ENCODE results near the gene SPEN. TPM values are rescaled to one million over a fixed set of nuclear protein-coding genes. Genes with fewer than 3 reads are reported as not detected.

Gene SPEN
- total and polyA plus RNA-seq, 4 donors = 10.7 to 82.3 (median 36.8) TPM

DNA sequence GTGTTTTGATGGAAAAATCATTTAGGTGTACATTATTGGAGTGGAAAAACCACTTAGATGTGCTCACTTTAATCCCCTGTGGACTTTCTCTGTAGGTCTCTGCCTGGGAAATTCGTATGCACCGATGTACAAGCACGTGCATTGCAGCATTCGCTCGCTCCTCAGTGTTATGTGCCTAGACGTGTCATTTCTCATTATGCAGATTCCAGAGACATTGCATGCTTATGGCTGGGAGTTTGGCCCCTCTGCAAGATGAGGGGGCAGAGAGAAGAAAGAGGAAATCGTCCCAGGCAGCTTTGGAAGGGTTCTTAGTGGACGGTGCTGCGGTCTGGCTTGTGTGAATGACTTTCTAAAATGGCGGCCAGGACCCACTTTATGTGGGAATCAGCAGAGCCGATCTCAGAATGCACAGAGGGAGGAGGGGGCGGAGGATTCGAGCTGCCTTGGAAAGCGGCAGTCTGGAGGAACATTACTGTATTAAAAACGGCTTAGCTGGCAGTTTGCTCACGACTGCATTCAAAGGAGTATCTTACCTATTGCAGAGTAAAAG is 2.3 kb downstream of the SPEN start:
- no peaks in the 10 kb centered on the region for H3K27me3 ChIP-seq (ENCODE audit: control insufficient read depth in 3 of 3, insufficient read depth in 3 of 3, low read length in 2 of 3)
- TF ChIP-seq, protein P1, sequence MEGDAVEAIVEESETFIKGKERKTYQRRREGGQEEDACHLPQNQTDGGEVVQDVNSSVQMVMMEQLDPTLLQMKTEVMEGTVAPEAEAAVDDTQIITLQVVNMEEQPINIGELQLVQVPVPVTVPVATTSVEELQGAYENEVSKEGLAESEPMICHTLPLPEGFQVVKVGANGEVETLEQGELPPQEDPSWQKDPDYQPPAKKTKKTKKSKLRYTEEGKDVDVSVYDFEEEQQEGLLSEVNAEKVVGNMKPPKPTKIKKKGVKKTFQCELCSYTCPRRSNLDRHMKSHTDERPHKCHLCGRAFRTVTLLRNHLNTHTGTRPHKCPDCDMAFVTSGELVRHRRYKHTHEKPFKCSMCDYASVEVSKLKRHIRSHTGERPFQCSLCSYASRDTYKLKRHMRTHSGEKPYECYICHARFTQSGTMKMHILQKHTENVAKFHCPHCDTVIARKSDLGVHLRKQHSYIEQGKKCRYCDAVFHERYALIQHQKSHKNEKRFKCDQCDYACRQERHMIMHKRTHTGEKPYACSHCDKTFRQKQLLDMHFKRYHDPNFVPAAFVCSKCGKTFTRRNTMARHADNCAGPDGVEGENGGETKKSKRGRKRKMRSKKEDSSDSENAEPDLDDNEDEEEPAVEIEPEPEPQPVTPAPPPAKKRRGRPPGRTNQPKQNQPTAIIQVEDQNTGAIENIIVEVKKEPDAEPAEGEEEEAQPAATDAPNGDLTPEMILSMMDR (IDR thresholded peaks at IDR 0.05; ENCODE audit: control extremely low read depth, extremely low read depth) = no peak
- DNase-seq = peak; percentile 88 to 95 (median 93)
- no peak for ATAC-seq (ENCODE audit: insufficient read depth, low FRiP score)
- H3K36me3 ChIP-seq (ENCODE audit: control insufficient read depth in 4 of 4, insufficient read depth in 4 of 4, low read length in 4 of 4) = no peaks in the 10 kb centered on the region
- WGBS, 2 donors = 0 to 1% methylated on average over 16 of the region's 16 CpGs
- H3K27ac ChIP-seq (ENCODE audit: low read depth in 1 of 2, low read length in 1 of 2) = peak overlapping the region; percentile 94 to 98
- peaks cover 2 to 26% (median 5%) of the 10 kb centered on the region in 5 donors for H3K4me1 ChIP-seq (ENCODE audit: control insufficient read depth in 5 of 5, insufficient read depth in 5 of 5, low read length in 5 of 5)
- peak overlapping the region; percentile 90 for H3K4me3 ChIP-seq
- H3K9me3 ChIP-seq (ENCODE audit: control insufficient read depth in 4 of 4, insufficient read depth in 3 of 4, low read length in 3 of 4) = no peaks in the 10 kb centered on the region
- peak overlapping the region; percentile 81 to 99 for H3K9ac ChIP-seq (ENCODE audit: insufficient read depth in 1 of 2, low read length in 2 of 2)

DNA sequence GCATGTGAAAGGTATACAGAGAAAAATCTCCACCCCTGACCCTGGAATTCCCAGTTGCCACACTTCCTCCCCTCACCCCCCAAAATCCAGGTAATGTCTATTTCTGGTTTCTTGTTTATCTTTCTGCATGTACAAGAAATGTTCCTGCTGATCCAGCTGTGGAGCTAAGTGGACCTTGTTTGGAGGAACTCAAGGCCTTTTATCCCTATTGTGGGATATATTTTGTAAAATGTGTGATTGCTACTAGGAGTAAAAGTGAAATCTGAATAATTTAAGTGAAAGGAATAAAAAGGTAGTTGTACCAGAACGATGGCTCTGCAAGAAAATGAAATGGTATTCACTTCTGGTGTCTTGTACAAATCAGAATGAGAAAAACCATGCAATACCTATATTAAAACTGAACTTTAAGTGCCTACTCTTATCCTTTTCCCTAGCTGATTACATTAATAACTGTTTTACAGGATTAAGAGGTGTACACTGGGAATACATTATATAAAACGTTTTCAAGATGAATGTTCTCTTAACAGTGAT is 3.0 kb downstream of the SPEN start:
- no peaks in the 10 kb centered on the region for H3K36me3 ChIP-seq (ENCODE audit: control insufficient read depth in 4 of 4, insufficient read depth in 4 of 4, low read length in 4 of 4)
- TF ChIP-seq, protein P1 (IDR thresholded peaks at IDR 0.05; ENCODE audit: control extremely low read depth, extremely low read depth) = no peak
- ATAC-seq (ENCODE audit: insufficient read depth, low FRiP score) (no peak), DNase-seq (peak; percentile 18 to 69 (median 54))
- H3K9ac ChIP-seq (ENCODE audit: insufficient read depth in 1 of 2, low read length in 2 of 2) = peak overlapping the region in 1 of 2 donors; percentile 99
- H3K27ac ChIP-seq (ENCODE audit: low read depth in 1 of 2, low read length in 1 of 2) = peak overlapping the region in 1 of 2 donors; percentile 98
- WGBS, 2 donors = 12 to 15% methylated on average over 2 of the region's 2 CpGs
- H3K4me3 ChIP-seq = no peak overlapping the region
- H3K9me3 ChIP-seq (ENCODE audit: control insufficient read depth in 4 of 4, insufficient read depth in 3 of 4, low read length in 3 of 4) = no peaks in the 10 kb centered on the region
- peaks cover 2 to 26% (median 5%) of the 10 kb centered on the region in 5 donors for H3K4me1 ChIP-seq (ENCODE audit: control insufficient read depth in 5 of 5, insufficient read depth in 5 of 5, low read length in 5 of 5)
- no peaks in the 10 kb centered on the region for H3K27me3 ChIP-seq (ENCODE audit: control insufficient read depth in 3 of 3, insufficient read depth in 3 of 3, low read length in 2 of 3)

DNA sequence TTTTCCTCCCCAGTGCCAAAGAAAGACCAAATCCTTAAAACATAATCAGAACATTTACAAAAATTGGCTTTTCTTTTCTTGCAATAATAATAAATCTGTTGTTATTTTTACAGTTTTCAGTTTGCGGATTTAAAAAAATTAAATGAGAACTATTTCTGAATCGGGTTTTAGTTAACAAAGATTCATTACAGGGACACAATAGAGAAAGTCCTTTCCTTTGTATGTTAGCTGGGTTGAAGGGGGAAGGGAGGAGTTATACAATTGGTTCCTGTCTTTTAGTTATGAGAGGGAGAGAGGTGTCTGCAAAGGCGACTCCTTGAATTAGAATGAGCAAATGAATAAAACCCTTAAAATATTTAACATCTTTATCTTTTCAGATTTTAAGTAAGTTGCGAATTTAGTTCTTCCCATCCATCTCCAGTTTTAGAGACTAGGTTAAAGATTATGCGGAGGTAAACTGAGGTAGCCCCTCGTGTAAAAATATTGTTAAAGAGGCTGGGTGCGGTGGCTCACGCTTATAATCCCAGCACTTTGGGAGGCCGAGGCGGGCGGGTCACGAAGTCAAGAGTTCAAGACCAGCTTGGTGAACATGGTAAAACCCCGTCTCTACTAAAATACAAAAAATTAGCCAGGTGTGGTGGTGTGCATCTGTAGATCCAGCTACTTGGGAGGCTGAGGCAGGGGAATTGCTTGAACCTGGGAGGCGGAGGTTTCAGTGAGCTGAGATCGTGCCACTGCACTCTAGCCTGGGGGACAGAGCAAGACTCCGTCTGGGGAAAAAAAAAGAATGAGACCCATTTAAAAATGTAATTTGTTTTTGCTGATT is 3.9 kb downstream of the SPEN start:
- Histone ChIP-seq H3K27me3 (ENCODE audit: control insufficient read depth in 3 of 3, insufficient read depth in 3 of 3, low read length in 2 of 3) (no peaks in the 10 kb centered on the region), H3K9me3 (ENCODE audit: control insufficient read depth in 4 of 4, insufficient read depth in 3 of 4, low read length in 3 of 4) (no peaks in the 10 kb centered on the region), H3K4me3 (no peak overlapping the region), H3K9ac (ENCODE audit: insufficient read depth in 1 of 2, low read length in 2 of 2) (peak overlapping the region in 1 of 2 donors; percentile 99), H3K27ac (ENCODE audit: low read depth in 1 of 2, low read length in 1 of 2) (no peak overlapping the region), H3K4me1 (ENCODE audit: control insufficient read depth in 5 of 5, insufficient read depth in 5 of 5, low read length in 5 of 5) (peaks cover 1 to 25% (median 5%) of the 10 kb centered on the region in 5 donors), H3K36me3 (ENCODE audit: control insufficient read depth in 4 of 4, insufficient read depth in 4 of 4, low read length in 4 of 4) (no peaks in the 10 kb centered on the region)
- ATAC-seq (ENCODE audit: insufficient read depth, low FRiP score) (no peak), DNase-seq (peak in 2 of 3 donors; percentile 43 to 48)
- TF ChIP-seq, protein P1 (IDR thresholded peaks at IDR 0.05; ENCODE audit: control extremely low read depth, extremely low read depth) = no peak
- 57 to 68% methylated on average over 16 of the region's 16 CpGs for WGBS, 2 donors

All from lung (tissue), 12 donors.